HepG2 (cell line): Measurements from ENCODE around the gene C12orf60. TPM values are rescaled to one million over a fixed set of nuclear protein-coding genes. Genes with fewer than 3 reads are reported as not detected.

ENCODE experiments used
- ATAC-seq: fragments of 200-7000 bp; cut with Tn5 transposase; 3 replicates; pipeline ENCODE4 v1.9.1; 2020; ENCODE audit warnings: mild to moderate bottlenecking, moderate library complexity
- BruUV-seq: library from RNA; stranded (reverse); fragments of 400-500 nt; replicated peaks from 2 replicates; lab custom pipeline; 2021; lab: Mats Ljungman, UMichigan
- CTCF ChIA-PET: fragments of 300-600 bp; formaldehyde crosslinking; extraction: SDS; loops from one replicate; lab custom pipeline; 2021; ENCODE audit warnings: low total read pairs, inconsistent platforms, low intra/inter-chr PET ratio; lab: Yijun Ruan, JAX
- POLR2A ChIA-PET: fragments of 350-600 bp; sonication (Branson Sonifier 250); formaldehyde crosslinking; loops from one replicate; lab custom pipeline; 2020; ENCODE audit warnings: antibody characterized with exemption, inconsistent platforms; lab: Yijun Ruan, JAX
- DNase-seq: peaks from one replicate; pipeline ENCODE4 v3.0.0-alpha.2; 2015; ENCODE audit warnings: low spot score
- FAIRE-seq: peaks from 3 replicates; lab custom pipeline; 2011; peaks lifted over from hg19 to GRCh38; lab: Jason Lieb, UNC
- H2AFZ ChIP-seq: one replicate; pipeline ENCODE4 v1.6.1; 2011; ENCODE audit warnings: low read length, inconsistent platforms
- H3K27ac ChIP-seq: fragments of 300-600 bp; 3 replicates; pipeline ENCODE4 v1.8.0; 2011; ENCODE audit warnings: mixed run types, mild to moderate bottlenecking, mixed read lengths, low read length, inconsistent platforms; ENCODE audit not compliant: insufficient read depth; ENCODE audit errors: extremely low read length
- H3K27me3 ChIP-seq, 2 experiments: fragments of 200-600 bp in 1 of 2; 2 replicates in 1 of 2; 3 replicates in 1 of 2; pipeline versions ENCODE4 v1.6.0 to v1.8.0; 2011; ENCODE audit warnings: low read length in 2 of 2, mild to moderate bottlenecking in 2 of 2, moderate library complexity in 2 of 2, inconsistent platforms in 1 of 2; ENCODE audit not compliant: insufficient read depth in 2 of 2, control insufficient read depth in 1 of 2
- H3K36me3 ChIP-seq, 2 experiments: fragments of 200-600 bp in 1 of 2; replicated peaks in 1 of 2; 2 replicates in 1 of 2; 3 replicates in 1 of 2; pipeline versions ENCODE4 v1.5.1 to v1.8.0; 2011; ENCODE audit warnings: low read length in 2 of 2, inconsistent platforms in 1 of 2; ENCODE audit not compliant: insufficient read depth in 2 of 2, control insufficient read depth in 1 of 2
- H3K4me1 ChIP-seq: 2 replicates; pipeline ENCODE4 v1.5.1; 2012; ENCODE audit warnings: low read length, inconsistent platforms; ENCODE audit not compliant: insufficient read depth
- H3K4me2 ChIP-seq: 2 replicates; pipeline ENCODE4 v1.6.0; 2011; ENCODE audit warnings: low read depth, low read length, inconsistent platforms
- H3K4me3 ChIP-seq, 3 experiments: fragments of 200-600 bp in 1 of 3; sonication (generic), shearing (Covaris generic) in 1 of 3; replicated peaks in 1 of 3; 2 replicates each; pipeline ENCODE4 v1.5.1; 2011 to 2016; ENCODE audit warnings: low read length in 3 of 3, inconsistent platforms in 2 of 3, low read depth in 2 of 3, mild to moderate bottlenecking in 2 of 3, control low read depth in 1 of 3, mixed read lengths in 1 of 3; ENCODE audit not compliant: insufficient read depth in 1 of 3
- H3K79me2 ChIP-seq: one replicate; pipeline ENCODE4 v1.6.1; 2011; ENCODE audit warnings: low read length, inconsistent platforms; ENCODE audit not compliant: insufficient read depth
- H3K9ac ChIP-seq: 2 replicates; pipeline ENCODE4 v1.6.0; 2011; ENCODE audit warnings: mild to moderate bottlenecking, low read depth, low read length, inconsistent platforms; ENCODE audit not compliant: insufficient read depth
- H3K9me3 ChIP-seq: 2 replicates; pipeline ENCODE4 v1.5.1; 2012; ENCODE audit warnings: mild to moderate bottlenecking, low read length
- H4K20me1 ChIP-seq: 2 replicates; pipeline ENCODE4 v1.6.0; 2011; ENCODE audit warnings: inconsistent platforms, mild to moderate bottlenecking, low read length, moderate library complexity; ENCODE audit not compliant: insufficient read depth
- KLF16 ChIP-seq, 2 experiments: sonication (generic) in 1 of 2; formaldehyde crosslinking in 1 of 2; IDR thresholded peaks; 2 replicates each; pipeline versions ENCODE4 v1.6.1 to v1.8.0; 2016 to 2023; ENCODE audit warnings: missing genetic modification reagents in 2 of 2, missing compliant biosample characterization in 1 of 2
- NR3C1 ChIP-seq: sonication (generic); formaldehyde crosslinking; IDR thresholded peaks from 2 replicates; pipeline ENCODE4 v1.4.0; 2020; ENCODE audit warnings: missing genetic modification reagents
- SIN3A ChIP-seq: IDR thresholded peaks from 2 replicates; pipeline ENCODE4 v1.6.1; 2011; ENCODE audit warnings: low read depth, mild to moderate bottlenecking, control low read depth, low read length, borderline replicate concordance
- ZNF350 ChIP-seq: sonication (generic); formaldehyde crosslinking; IDR thresholded peaks from 2 replicates; pipeline ENCODE4 v1.4.0; 2020; ENCODE audit warnings: mild to moderate bottlenecking, low read depth, missing genetic modification reagents, borderline replicate concordance
- WGBS: methylation state at CpG from one replicate; pipeline ENCODE4 v1.1.6; 2017; ENCODE audit warnings: low lambda C conversion rate; 5-methylcytosine and 5-hydroxymethylcytosine counted together
- in situ Hi-C: cut with HindIII; loops from 2 replicates; pipeline ENCODE4 v1.10.0; 2017; ENCODE audit warnings: low pct_unique_long_range_greater_than_20kb; ENCODE audit not compliant: extremely low pct_ligation_motif_present
- intact Hi-C: fragments of 100-400 bp; cut with micrococcal nuclease; formaldehyde crosslinking; loops from one replicate; pipeline ENCODE4 v1.10.0; 2022; ENCODE audit not compliant: unreplicated experiment
- polyA plus RNA-seq, 8 experiments: library from polyadenylated mRNA; depleted of rRNA in 3 of 8; stranded (reverse) in 7 of 8; unstranded in 1 of 8; fragments of >200 nt; fragmentation: Illumina TruSeq in 4 of 8; extraction: Trizol in 4 of 8; gene quantifications; 2 replicates each; pipeline versions ENCODE4 v1.2.1 to v1.2.3, GENCODE V29; 2011 to 2016; ENCODE audit warnings: low read depth in 4 of 8, missing spikeins in 1 of 8, mixed read lengths in 1 of 8; ENCODE audit not compliant: insufficient read depth in 1 of 8
- total RNA-seq, 5 experiments: library from RNA; depleted of rRNA; stranded (reverse); fragments of >200 nt; fragmentation: Illumina TruSeq; extraction: Trizol; gene quantifications; 2 replicates each; pipeline ENCODE4 v1.2.3, GENCODE V29; 2016; ENCODE audit warnings: low read depth in 1 of 5
- TF ChIP-seq, protein P1 (sequence below): IDR thresholded peaks from 2 replicates; pipeline ENCODE4 v1.6.1; 2016; ENCODE audit warnings: low read depth, control low read depth
- TF ChIP-seq, protein P2 (sequence below): sonication (generic); formaldehyde crosslinking; conservative IDR thresholded peaks from 2 replicates; pipeline ENCODE4 v1.8.1; 2023; ENCODE audit warnings: missing genetic modification reagents

C12orf60 gene
- total and polyA plus RNA-seq, 2 of the 13 experiments (the other 11 are each of a cell fraction or from before 2014, with no cell fraction given), result 0.55 to 1.4 TPM

DNA sequence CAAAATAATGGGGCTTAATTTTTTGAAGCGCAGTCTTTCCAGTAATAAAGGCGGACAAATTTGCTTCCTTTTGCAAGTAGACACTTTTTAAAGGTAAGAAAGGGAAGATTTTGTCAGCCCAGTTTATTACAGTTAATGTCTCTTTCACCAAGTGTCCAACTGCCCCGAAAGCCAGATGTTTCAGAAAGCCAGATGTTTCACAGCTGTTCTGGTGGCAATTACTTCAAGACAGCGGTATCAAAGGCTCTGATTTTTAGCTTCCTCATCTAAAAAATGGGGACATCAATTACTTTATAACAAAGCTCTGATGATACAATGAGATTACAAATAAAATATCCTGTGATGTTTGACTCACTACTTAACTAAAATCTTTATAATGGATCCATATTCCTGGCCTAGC is 1.2 kb upstream of the C12orf60 start:
- in situ Hi-C loops, result no loop called here
- Histone ChIP-seq H4K20me1 (no peaks in the 10 kb centered on the region; the same call in 1 of the 2 replicates), H2AFZ (no peak overlapping the region), H3K36me3 (peaks cover 7 to 28% of the 10 kb centered on the region in 2 experiments), H3K4me3 (peak overlapping the region; percentile 92 to 97 (median 96); a peak in 5 of 6 replicates), H3K27ac (peak overlapping the region; percentile 83), H3K9me3 (no peaks in the 10 kb centered on the region), H3K4me2 (peak overlapping the region; percentile 85), H3K79me2 (peaks cover 54% of the 10 kb centered on the region), H3K4me1 (peaks cover 33% of the 10 kb centered on the region), H3K27me3 (no peaks in the 10 kb centered on the region; a peak in 1 of 5 replicates), H3K9ac (peak overlapping the region; percentile 96)
- no peak for DNase-seq
- ChIA-PET POLR2A (interaction anchor here (1.7 to 3.0 kb wide), 2 partner anchors 32 to 35 kb away, joined by 8 to 71 read pairs; a partner anchor contains a TSS), CTCF (no interaction called here)
- intact Hi-C loops, result loop anchor here (2.0 kb wide), 1 partner anchor 41 kb away; the partner anchor contains the start of gene ART4
- 57% methylated on average over 4 of the region's 4 CpGs for WGBS
- FAIRE-seq, result no peak
- TF ChIP-seq NR3C1 (CRISPR knock-in tag) (no peak), KLF16 (CRISPR knock-in tag; IDR thresholded peaks at IDR 0.05) (no peak), SIN3A (no peak)
- TF ChIP-seq, protein P1, sequence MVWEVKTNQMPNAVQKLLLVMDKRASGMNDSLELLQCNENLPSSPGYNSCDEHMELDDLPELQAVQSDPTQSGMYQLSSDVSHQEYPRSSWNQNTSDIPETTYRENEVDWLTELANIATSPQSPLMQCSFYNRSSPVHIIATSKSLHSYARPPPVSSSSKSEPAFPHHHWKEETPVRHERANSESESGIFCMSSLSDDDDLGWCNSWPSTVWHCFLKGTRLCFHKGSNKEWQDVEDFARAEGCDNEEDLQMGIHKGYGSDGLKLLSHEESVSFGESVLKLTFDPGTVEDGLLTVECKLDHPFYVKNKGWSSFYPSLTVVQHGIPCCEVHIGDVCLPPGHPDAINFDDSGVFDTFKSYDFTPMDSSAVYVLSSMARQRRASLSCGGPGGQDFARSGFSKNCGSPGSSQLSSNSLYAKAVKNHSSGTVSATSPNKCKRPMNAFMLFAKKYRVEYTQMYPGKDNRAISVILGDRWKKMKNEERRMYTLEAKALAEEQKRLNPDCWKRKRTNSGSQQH (CRISPR knock-in tag), result no peak
- no TSS peak for BruUV-seq
- ATAC-seq, result no peak

DNA sequence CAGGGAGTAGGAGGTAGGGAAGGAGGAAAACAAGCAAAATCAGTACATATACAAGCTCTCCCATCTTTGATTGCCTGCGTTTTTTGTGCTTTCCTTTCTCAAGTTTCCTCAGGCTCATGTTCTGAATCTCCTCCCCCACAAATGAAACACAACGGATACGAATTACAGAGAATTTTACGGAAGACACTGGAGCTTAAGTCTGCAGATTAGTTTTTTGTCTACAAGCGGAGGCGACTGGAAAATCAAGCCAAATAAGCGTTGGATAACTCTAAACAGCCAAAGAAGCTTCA is 804 bp upstream of the C12orf60 start:
- peaks cover 7 to 23% of the 10 kb centered on the region in 2 experiments; a peak in 4 of 5 replicates for H3K36me3 ChIP-seq
- peak overlapping the region; percentile 85 for H3K4me2 ChIP-seq
- peaks cover 33% of the 10 kb centered on the region for H3K4me1 ChIP-seq
- no peak for FAIRE-seq
- H3K27me3 ChIP-seq, result no peaks in the 10 kb centered on the region; a peak in 1 of 5 replicates
- in situ Hi-C loops, result no loop called here
- intact Hi-C loops, result loop anchor here (1.0 to 2.0 kb wide), 2 partner anchors 31 to 40 kb away; partner anchors contain the start of gene ART4
- no peaks in the 10 kb centered on the region; the same call in 1 of the 2 replicates for H4K20me1 ChIP-seq
- ChIA-PET POLR2A (interaction anchor here (1.2 to 3.0 kb wide), 8 partner anchors 18 to 41 kb away, joined by 3 to 71 read pairs (median 8); partner anchors contain the start of gene ART4), CTCF (no interaction called here)
- no peak overlapping the region for H2AFZ ChIP-seq
- H3K27ac ChIP-seq, result peak overlapping the region; percentile 83
- H3K9ac ChIP-seq, result peak overlapping the region; percentile 96
- H3K79me2 ChIP-seq, result peaks cover 54% of the 10 kb centered on the region
- H3K9me3 ChIP-seq, result no peaks in the 10 kb centered on the region
- TF ChIP-seq ZNF350 (CRISPR knock-in tag), result no peak
- TF ChIP-seq, protein P2, sequence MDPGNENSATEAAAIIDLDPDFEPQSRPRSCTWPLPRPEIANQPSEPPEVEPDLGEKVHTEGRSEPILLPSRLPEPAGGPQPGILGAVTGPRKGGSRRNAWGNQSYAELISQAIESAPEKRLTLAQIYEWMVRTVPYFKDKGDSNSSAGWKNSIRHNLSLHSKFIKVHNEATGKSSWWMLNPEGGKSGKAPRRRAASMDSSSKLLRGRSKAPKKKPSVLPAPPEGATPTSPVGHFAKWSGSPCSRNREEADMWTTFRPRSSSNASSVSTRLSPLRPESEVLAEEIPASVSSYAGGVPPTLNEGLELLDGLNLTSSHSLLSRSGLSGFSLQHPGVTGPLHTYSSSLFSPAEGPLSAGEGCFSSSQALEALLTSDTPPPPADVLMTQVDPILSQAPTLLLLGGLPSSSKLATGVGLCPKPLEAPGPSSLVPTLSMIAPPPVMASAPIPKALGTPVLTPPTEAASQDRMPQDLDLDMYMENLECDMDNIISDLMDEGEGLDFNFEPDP (CRISPR knock-in tag), result 0 out of 2 replicates have a peak, but pooled peaks have one; percentile 28
- TF ChIP-seq, protein P1 (CRISPR knock-in tag), result 0 out of 2 replicates have a peak, but pooled peaks have one; percentile 5
- BruUV-seq, result no TSS peak
- H3K4me3 ChIP-seq, result peak overlapping the region; percentile 92 to 97 (median 96)
- ATAC-seq, result no peak
- 1% methylated on average over 7 of the region's 7 CpGs for WGBS
- no peak for DNase-seq
